Measurements from ENCODE around the gene NFYC.

NFYC gene

GRCh38 chr1:40798366-40799281, 107.1 kb downstream of the NFYC start:
- DNase-seq (ENCODE audit: low spot score), result no peak

GRCh38 chr1:40799351-40799867, 107.9 kb downstream of the NFYC start:
- no peak for DNase-seq (ENCODE audit: low spot score)

- no peak for DNase-seq (ENCODE audit: low spot score)
Observed at GRCh38 chr1:40801742-40802077, 110.2 kb downstream of the NFYC start.

DNA sequence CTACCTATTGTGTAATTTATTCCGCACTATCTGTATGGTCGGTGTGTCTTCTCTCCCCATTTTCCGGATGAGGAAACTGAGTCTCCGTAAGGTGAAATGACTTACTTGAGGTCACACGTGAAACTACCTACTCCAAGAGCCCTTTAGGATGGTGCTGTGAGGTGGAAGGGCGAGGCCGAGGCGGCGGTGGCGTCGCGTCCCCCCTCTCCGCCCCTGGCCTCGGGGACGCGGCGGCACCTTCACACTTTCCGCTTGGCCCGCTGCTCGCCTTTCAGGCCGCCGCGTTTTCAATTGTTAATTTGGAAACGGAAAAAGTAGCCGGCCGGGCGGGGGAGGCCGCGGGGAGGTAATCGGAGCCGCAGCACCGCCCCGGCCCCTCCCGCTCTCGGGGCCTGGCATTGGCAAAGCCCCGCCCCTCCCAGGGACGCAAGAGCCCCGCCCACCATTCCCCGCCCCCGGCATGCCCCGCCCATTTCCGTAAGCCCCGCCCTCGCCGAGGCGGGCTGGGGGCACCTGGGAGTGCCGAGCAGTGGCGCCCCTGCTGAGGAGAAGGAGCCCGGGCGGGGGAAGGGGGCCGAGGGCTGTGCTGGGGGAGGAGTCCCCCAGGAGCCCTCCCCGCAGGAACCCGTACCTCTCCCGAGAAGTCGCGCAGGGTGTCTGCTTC, 110.7 kb downstream of the NFYC start:
- peak; percentile 98 for DNase-seq (ENCODE audit: low spot score)

DNA sequence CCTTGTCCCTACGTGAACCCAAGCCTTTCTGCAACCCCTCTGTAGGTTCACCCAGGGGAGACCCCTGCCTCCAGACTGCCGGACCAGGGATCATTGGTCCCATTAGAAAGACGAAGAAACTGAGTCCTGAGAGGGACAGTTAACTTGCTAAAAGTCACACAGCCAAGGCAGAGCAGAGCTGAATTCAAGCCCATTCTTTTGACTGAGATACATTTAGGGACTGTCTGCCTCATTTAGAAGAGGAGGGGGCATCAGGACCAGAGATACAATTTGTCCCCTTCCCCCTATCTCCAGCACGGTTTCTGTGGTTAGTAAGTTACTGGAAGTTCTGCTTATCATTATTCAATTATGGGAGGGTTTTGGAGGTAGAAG, 111.2 kb downstream of the NFYC start:
- DNase-seq (ENCODE audit: low spot score), result no peak

DNA sequence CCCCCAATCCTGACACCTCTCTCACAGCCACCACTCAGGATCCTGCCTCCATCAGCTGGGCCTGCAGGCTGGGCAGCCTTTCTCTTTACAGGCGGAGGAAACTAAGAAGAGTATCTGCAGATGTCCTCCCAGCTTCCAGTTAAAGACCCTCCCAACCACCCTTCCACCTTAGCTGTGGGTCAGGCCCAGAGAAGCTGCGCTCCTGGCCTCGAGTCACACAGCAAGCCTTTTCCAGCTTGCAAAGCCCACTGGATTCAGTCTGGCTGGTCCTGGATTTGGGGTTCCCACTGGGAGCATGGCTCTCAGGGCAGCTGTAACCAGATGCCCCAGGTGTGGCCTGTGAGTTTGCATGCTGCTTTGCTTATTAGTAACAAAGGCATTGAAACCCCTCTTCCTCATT, 111.9 kb downstream of the NFYC start:
- no peak for DNase-seq (ENCODE audit: low spot score)

- no peak for DNase-seq (ENCODE audit: low spot score)
Observed at GRCh38 chr1:40803902-40804301, 112.4 kb downstream of the NFYC start.

GRCh38 chr1:40806240-40806639, 114.7 kb downstream of the NFYC start:
- DNase-seq (ENCODE audit: low spot score), result no peak

- peak; percentile 42 for DNase-seq (ENCODE audit: low spot score)
Observed at GRCh38 chr1:40806731-40807695, 115.5 kb downstream of the NFYC start.

- no peak for DNase-seq (ENCODE audit: low spot score)
Observed at GRCh38 chr1:40808002-40808401, 116.5 kb downstream of the NFYC start.

GRCh38 chr1:40808444-40808843, 116.9 kb downstream of the NFYC start:
- DNase-seq (ENCODE audit: low spot score), result no peak

- DNase-seq (ENCODE audit: low spot score), result no peak
Observed at GRCh38 chr1:40808909-40809308, 117.4 kb downstream of the NFYC start.

DNA sequence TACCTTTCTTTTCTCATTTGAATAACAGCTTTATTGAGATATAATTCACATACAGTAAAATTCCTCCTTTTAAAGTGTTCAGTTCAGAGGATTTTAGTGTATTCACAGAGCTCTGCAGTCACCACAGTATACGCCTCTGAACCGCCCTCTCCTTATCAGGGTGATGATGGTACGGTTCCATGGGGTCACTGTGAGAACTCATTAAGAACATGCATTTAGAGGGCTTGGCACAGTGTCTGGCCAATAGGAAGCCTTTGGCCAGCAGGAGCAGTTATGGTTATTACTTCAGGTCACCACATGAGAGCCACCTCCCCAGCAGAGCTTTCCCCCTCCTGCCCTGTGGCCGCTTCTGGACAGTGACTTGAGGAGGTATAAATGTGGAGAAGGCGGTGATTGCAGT, 119.4 kb downstream of the NFYC start:
- no peak for DNase-seq (ENCODE audit: low spot score)

DNA sequence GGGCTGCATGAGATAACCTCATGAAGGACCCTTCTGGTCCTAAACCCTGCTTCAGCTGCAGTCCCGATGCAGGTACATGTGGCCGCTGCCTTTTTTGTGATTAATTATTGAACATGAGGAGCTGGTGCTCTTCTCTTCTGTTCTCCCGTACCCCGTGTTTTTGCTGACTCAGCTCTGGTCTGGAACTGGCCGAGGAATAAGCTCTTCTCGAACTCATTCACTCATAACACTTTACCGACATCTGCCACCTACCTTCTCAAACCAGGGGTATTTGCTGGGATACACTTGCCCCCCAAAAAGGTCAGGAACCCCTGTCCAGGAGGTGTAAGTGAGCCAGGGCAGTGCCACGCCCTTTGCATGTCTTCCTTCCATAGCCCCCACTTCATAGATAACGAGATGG, 123.9 kb downstream of the NFYC start:
- DNase-seq (ENCODE audit: low spot score), result no peak

- no peak for DNase-seq (ENCODE audit: low spot score)
Observed at GRCh38 chr1:40817791-40818263, 126.3 kb downstream of the NFYC start.

GRCh38 chr1:40818264-40818961, 126.9 kb downstream of the NFYC start:
- DNase-seq (ENCODE audit: low spot score), result peak; percentile 73

DNA sequence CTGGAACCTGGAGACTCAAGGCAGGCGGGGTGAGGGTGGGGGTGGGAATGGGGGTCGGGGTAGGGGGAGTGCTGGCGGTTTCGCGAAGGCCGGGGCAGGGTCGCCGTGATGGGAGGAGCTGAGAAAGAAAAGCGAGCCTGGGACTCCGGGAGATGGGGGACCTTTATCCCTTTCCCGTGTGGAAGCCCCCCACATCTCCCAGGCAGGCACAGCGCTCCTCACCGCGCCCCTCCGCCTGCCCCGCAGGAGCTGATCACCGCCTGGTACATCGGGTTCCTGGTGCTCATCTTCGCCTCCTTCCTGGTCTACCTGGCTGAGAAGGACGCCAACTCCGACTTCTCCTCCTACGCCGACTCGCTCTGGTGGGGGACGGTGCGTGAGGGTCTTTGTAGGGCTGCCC, 127.6 kb downstream of the NFYC start:
- no peak for DNase-seq (ENCODE audit: low spot score)

- DNase-seq (ENCODE audit: low spot score), result no peak
Observed at GRCh38 chr1:40820251-40820797, 128.8 kb downstream of the NFYC start.
